HG02885 (cell line): ENCODE results near the gene GRM5.

ENCODE experiments used
- ATAC-seq: cut with Tn5 transposase; IDR thresholded peaks from one replicate; pipeline ENCODE4 v1.9.1; 2021; ENCODE audit warnings: mild to moderate bottlenecking; ENCODE audit not compliant: unreplicated experiment, poor library complexity

Gene GRM5

GRCh38 chr11:88521399-88521798 is 544.4 kb downstream of the GRM5 start:
- ATAC-seq = no peak

- ATAC-seq = no peak
These were observed 545.4 kb downstream of the GRM5 start for GRCh38 chr11:88520391-88520790.

- no peak for ATAC-seq
These were observed 550.8 kb downstream of the GRM5 start for GRCh38 chr11:88515002-88515401.

DNA sequence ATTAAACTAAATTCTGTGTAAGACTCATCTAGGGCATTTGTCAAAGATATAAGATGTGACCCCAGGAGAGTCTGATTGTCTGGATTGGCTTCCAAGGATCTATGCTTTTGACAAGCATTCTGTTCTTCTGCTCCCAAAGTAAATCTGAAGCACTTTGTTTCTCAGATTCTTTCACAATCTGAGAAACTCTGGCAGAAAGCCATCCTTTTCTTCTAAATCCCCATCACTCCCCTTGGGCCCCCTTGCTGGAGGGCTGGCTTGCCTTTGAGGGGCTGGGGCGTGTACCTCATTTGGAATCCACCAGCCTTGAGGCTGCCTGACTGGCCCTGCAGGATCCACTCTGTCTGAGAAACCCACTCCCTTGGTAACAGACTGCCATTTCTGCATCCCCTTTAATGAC is 554.8 kb downstream of the GRM5 start:
- ATAC-seq = no peak

- ATAC-seq = no peak
These were observed 556.8 kb downstream of the GRM5 start for GRCh38 chr11:88508759-88509581.

DNA sequence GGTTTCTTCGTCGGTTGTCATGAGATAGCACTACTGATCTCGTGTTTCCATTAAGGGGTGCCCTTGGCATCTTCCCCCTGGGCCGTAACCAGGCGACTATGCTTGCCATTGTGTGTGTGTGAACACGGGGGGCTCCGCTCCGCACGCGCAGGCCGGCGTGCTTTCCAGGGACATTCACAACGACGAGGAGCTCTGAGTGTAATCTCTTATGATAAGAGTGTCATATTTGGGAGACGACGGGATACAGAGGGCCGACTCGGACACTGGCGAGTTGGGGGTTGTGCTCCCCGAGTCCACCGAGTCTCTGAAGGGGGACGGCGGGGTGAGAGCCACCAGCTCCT is 557.4 kb downstream of the GRM5 start:
- no peak for ATAC-seq

DNA sequence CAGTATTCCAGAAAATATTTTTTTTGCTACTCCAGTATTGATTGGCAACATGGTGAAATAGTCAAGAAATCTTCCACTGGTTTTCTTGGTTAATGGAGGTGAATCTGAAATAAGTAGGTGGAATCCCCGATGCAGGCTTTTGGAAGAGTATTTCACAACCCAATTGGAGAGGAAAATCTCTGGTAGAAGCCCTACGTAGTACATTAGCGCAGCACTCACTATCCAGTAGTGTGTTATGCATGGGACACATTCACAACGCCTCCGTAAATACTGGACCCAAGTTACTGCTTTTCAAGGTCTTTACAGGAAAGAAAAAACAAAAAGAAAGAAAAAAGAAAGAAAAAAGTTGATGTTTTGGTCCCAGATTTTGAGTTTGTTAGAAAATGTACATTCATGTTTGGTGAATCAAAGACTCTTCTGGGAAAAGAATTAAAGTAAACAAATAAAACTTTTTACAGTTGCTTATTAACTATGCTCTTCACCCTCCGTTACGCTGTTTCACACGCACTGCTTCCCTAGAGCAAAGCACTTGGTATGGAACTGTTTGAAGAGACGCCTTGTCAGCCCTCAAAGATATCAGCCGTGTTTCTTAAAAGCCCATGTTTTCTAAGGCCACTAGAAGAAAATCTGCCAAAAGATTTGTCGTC is 557.9 kb downstream of the GRM5 start:
- no peak for ATAC-seq

GRCh38 chr11:88501541-88501940 is 564.2 kb downstream of the GRM5 start:
- ATAC-seq = no peak

DNA sequence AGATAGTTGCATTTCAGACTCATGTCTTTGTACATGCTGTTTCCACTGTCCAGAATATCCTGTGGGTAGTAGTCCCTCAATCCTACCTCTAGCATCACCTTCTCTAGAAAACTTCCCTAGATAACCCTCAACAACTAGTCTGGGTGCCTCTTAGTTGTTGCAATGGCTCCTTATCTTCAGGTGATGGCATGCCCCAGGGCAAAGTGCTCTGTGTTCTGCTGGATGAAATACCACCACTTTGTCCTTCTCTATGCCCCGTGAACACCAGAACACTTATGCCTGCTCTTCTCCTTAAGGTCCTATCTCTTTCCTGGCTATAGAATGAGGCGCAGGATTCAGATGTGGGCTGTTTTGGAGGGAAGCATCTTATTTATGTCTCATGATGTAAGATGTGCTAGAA is 569.9 kb downstream of the GRM5 start:
- ATAC-seq = no peak

DNA sequence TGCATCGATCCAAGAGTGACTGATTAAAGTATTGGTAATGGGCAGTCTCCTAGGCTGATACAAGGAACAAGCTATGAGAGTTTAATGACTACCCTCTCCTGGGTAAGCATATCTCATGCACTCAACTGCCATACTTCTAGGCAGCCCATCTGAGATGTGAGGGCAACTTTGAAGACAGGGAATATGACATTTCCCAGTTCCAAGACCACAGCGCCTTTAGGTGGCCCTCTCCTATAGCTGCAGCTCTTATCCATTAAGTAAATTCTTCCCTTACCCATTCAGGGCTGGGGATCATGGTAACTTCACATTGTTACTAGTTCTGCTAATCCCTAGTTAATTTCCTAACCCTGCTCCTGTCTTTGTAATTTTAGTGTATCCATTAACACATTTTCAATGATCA is 570.9 kb downstream of the GRM5 start:
- no peak for ATAC-seq

GRCh38 chr11:88491674-88492073 is 574.1 kb downstream of the GRM5 start:
- no peak for ATAC-seq

- ATAC-seq = no peak
These were observed 576.8 kb downstream of the GRM5 start for GRCh38 chr11:88489030-88489429.

DNA sequence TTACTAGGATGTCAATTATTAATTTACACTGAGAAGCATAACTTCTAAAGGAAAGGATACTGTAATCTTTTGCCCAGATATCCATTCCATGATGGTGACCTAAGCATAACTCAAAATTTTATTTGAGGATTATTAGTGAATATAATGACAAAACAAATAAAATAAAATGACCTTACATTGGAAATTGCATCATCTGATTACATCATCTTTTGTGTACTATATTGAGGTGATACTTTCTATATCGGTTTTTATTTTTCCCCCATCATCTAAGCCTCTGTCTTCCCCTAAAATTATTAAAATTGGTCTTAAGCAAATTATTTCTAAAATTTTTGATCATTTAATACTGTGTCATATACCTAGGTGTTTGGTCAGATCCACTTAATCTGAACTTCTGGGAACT is 578.1 kb downstream of the GRM5 start:
- ATAC-seq = no peak

DNA sequence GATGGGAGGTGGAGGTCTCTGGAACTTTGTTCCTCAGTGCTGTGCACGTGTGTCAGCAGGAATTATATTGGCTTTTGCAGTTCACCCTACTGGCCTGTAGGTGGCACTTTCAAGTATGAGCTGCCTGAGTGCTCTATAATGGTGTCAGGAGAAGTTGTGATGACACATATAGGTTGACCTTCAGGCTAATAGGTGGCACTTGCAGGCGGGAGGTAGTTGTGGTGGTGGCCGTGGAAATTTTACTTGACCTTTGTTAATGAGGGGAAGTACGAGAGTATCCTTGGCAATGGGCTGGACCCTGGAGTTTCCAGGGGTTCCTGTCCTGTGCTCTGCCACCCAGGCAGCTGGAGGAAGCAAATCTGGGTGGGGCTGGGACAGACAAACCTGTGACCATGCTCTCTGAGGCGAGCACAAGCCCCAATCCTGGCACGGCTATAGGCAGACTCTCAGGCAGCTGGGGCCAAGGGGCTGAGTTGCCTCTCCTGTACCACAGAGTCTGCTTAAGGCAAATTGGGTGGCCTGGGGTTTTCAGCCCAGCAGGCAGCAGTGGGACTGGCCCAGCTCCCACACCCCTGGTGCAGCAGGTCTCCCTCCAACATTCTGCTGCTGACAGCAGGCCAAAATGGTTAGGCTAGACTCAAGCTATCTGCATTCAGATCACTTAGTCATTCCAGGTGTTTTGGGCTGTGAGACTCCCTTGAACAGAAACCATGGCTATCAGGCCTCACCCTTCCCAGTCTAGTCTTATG is 580.7 kb downstream of the GRM5 start:
- peak; percentile 77 for ATAC-seq

- no peak for ATAC-seq
These were observed 582.9 kb downstream of the GRM5 start for GRCh38 chr11:88482871-88483301.

DNA sequence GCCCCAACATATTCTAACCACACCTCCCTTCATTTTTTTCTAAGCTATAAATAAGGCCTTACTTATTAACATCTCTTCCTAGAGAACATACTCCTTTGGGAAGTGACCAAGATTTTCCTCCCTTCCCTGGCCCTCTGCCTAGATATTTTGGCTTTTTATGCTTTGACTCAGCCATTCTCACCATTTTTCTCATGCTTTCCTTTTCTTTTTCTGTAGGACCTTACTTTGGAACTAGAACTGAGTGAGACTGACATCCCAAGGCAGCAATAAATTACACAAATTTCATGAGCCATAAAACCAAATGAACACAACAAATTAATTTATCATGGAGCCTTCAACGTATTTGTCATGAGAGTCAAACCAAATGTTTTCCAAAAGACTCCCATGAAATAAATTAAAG is 585.6 kb downstream of the GRM5 start:
- ATAC-seq = no peak

DNA sequence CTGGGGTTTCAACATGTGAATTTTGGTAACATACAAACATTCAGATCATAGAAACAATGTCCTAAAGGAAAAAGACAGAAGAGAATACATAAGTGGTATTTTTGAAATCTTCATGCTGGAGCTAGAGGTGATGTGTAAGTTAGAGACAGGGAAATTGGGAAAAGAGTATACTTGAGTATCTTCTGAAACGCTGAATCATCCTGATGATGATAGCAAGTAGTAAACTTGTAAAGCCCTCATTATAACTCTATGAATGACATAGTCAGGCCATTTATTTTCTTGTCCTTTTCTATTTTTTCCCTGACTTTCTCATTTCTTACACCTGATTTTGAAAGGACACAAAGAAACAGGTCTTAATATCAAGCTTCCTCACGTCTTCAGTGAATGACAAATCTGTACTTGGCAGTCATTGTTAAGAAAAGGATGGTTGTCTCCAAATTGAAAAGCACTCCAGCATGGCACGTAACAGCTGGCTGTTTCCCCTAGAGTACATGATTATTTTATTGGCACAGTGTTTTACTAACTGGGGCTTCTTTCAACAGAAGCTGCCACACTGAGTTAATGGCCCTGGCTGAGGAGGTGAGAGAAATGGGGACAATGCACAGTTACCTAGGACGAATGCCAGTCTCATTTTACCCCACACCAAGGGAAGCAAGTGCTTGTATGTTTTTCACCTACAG is 587.5 kb downstream of the GRM5 start:
- no peak for ATAC-seq

DNA sequence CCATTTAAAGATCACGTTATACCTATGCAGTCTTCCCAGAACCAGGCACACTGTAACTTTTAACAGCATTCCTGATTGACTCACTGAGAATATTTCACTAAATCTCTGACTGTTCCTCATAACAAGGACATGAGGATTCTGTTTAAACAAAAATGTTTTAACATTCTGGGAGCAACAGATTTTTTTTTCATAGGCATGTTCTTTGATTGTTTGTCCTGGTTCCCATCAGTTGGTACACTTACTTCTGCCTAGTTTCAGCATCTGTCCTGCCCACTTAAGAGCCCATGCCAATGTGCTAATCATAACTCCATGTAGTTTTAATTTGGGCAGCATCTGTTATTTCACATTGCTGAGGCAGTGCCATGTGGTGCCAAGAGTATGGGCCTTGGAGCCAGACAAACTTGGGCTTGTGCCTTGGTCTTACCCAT is 589.8 kb downstream of the GRM5 start:
- ATAC-seq = no peak

DNA sequence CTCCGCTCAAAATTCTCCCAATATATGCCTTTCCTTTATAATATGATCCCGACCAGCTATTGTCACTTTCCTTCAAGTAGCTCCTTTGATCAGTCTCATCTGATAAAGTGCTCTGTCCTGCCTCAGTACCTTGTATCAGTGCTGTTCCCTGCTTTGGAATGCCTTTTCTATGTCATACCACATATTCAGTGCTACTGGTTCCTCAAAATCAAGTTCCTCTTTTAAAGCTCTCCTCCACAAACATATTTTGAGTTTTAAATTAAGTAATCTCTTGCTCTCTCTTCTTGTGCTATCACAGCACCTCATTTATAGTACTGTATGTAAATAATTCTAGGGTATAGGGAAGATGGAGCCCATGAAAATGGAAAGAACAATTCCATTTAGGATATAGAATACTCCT is 591.1 kb downstream of the GRM5 start:
- ATAC-seq = no peak

DNA sequence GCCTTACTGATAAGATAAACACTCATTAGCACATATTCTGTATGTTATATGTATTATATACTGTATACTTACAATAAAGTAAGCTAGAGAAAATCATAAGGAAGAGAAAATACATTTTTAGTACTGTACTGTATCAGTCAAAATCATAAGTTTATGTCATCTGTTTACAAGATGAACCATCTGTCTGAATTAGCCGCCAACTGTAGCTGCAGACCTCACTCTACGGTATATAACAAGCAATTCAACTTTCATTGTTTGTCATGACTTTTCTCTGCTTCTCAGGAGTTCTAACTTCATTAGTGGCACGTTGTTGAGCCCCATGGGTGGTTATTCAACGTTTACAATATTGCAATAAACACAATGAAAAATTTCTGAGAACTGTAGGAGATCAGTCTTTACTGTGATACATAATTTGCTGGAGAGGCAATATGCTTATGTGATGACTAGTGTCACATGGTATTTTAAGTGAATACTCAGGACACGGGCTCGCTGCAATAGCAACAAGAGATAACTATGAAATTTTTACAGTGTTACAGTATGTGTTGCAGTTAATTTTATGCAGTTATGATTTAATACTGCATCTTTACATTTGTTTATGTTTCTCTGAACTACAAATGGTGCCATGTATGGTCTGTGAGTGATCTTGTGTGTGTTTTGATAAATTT is 596.1 kb downstream of the GRM5 start:
- no peak for ATAC-seq
